ENCODE measurements around the gene CACNB1.

DNA sequence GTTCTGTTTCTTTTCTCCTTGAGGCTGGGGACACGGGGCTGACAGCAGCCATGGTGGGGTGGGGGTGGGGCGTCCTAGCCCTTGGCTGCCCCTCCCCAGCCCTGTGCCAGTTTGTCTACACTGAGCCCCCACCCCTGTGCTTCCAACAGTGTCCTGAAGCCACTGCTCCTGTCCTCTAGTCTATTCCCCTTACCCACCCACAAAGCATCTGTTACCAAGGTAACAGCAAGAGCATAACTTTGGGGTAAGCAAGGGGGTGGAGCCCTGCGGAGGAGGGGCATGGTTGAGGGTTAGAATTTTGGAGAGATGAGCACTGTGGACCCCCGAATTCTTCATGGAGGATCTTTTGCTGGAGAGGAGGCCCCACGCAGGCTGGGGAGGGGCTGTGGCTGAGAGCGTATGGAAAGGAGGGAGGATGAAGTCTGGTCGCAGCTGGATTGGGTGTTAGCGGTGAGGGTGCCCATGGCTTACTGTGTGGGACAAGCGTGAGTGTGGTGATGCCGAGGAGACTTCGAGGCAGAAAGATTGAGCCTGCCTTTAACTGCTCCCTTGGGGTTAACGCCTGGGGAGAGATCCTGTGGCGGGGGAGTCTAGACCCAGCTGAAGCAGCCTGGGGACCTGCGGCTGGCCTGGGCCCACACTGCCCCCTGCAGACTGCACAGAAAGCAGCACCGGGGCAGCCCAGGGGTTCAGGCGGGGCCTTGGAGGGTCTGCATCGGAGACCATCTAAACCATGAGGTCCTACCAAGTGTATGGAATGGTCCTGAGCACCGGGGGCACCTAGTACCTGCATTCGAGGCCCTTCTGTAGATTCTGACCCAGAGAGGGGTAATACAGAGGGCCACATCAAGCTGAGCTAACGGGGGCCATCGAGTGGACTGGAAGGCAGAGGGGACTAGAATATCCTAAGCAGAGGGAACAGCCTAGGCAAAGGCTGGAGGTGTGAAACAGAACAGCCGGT, 34.4 kb upstream of the CACNB1 start:
- TF ChIP-seq CTCF (IDR thresholded peaks at IDR 0.05) = peak; percentile 71 to 81 (median 71)
- no peak for TF ChIP-seq POLR2A (IDR thresholded peaks at IDR 0.05)
